HepG2 (cell line): ENCODE measurements around the gene NELFB. TPM values are rescaled to one million over a fixed set of nuclear protein-coding genes. Genes with fewer than 3 reads are reported as not detected.

ENCODE experiments used
- ARNT ChIP-seq: fragments of 450-650 bp; IDR thresholded peaks from 2 replicates; pipeline ENCODE4 v1.6.1; 2017
- BCL6 ChIP-seq: IDR thresholded peaks from 2 replicates; pipeline ENCODE4 v1.6.1; 2016; ENCODE audit warnings: missing genetic modification reagents, missing compliant biosample characterization
- CREB3 ChIP-seq: sonication (generic); formaldehyde crosslinking; IDR thresholded peaks from 2 replicates; pipeline ENCODE4 v1.5.0; 2020; ENCODE audit warnings: missing genetic modification reagents
- DNMT1 ChIP-seq: sonication (generic); formaldehyde crosslinking; IDR thresholded peaks from 2 replicates; pipeline ENCODE4 v1.5.1; 2020; ENCODE audit warnings: mild to moderate bottlenecking, missing genetic modification reagents
- GATA4 ChIP-seq: sonication (generic); IDR thresholded peaks from 2 replicates; pipeline ENCODE4 v1.6.1; 2016; ENCODE audit warnings: antibody characterized with exemption, low read depth, borderline replicate concordance
- GLI4 ChIP-seq: sonication (generic); formaldehyde crosslinking; IDR thresholded peaks from 2 replicates; pipeline ENCODE4 v1.5.1; 2020; ENCODE audit warnings: missing genetic modification reagents, mild to moderate bottlenecking, moderate library complexity, borderline replicate concordance
- KDM3A ChIP-seq: IDR thresholded peaks from 2 replicates; pipeline ENCODE4 v1.6.1; 2018; ENCODE audit warnings: low read depth, missing compliant biosample characterization
- KLF6 ChIP-seq: IDR thresholded peaks from 2 replicates; pipeline ENCODE4 v1.8.0; 2016; ENCODE audit warnings: missing biosample characterization, missing genetic modification reagents
- KLF9 ChIP-seq: IDR thresholded peaks from 2 replicates; pipeline ENCODE4 v1.6.1; 2016; ENCODE audit warnings: low read depth
- MAFK ChIP-seq, 2 experiments: IDR thresholded peaks in 1 of 2; conservative IDR thresholded peaks in 1 of 2; 2 replicates each; pipeline ENCODE4 v1.6.1; 2011; ENCODE audit warnings: improper control_type of control experiment in 2 of 2, low read length in 2 of 2
- NKX3-1 ChIP-seq: sonication (generic); formaldehyde crosslinking; IDR thresholded peaks from 2 replicates; pipeline ENCODE4 v1.5.0; 2020; ENCODE audit warnings: missing genetic modification reagents
- ONECUT2 ChIP-seq: sonication (generic); formaldehyde crosslinking; IDR thresholded peaks from 2 replicates; pipeline ENCODE4 v1.4.0; 2020; ENCODE audit warnings: missing genetic modification reagents
- PRMT3 ChIP-seq: sonication (generic); formaldehyde crosslinking; IDR thresholded peaks from 2 replicates; pipeline ENCODE4 v1.8.1; 2022; ENCODE audit warnings: low read depth, mild to moderate bottlenecking, moderate library complexity, missing genetic modification reagents, borderline replicate concordance
- TBX2 ChIP-seq: sonication (generic); formaldehyde crosslinking; IDR thresholded peaks from 2 replicates; pipeline ENCODE4 v1.5.0; 2020; ENCODE audit warnings: missing genetic modification reagents, mild to moderate bottlenecking, borderline replicate concordance
- TCF7 ChIP-seq: sonication (generic); IDR thresholded peaks from 2 replicates; pipeline ENCODE4 v1.6.1; 2016; ENCODE audit warnings: antibody characterized with exemption, low read depth
- THYN1 ChIP-seq: sonication (generic); formaldehyde crosslinking; IDR thresholded peaks from 2 replicates; pipeline ENCODE4 v1.8.1; 2023; ENCODE audit warnings: low read depth, mild to moderate bottlenecking, moderate library complexity, missing genetic modification reagents, borderline replicate concordance
- YEATS4 ChIP-seq: sonication (generic); formaldehyde crosslinking; IDR thresholded peaks from 2 replicates; pipeline ENCODE4 v1.4.0; 2020; ENCODE audit warnings: missing genetic modification reagents, borderline replicate concordance
- ZHX1 ChIP-seq: sonication (generic); formaldehyde crosslinking; IDR thresholded peaks from 2 replicates; pipeline ENCODE4 v1.8.1; 2022; ENCODE audit warnings: low read depth, mild to moderate bottlenecking, missing genetic modification reagents
- ZNF124 ChIP-seq: sonication (generic); formaldehyde crosslinking; IDR thresholded peaks from 2 replicates; pipeline ENCODE4 v1.4.0; 2020; ENCODE audit warnings: missing genetic modification reagents
- ZNF317 ChIP-seq: sonication (generic); formaldehyde crosslinking; IDR thresholded peaks from 2 replicates; pipeline ENCODE4 v1.5.0; 2020; ENCODE audit warnings: mild to moderate bottlenecking, missing genetic modification reagents
- ZNF383 ChIP-seq: sonication (generic); formaldehyde crosslinking; IDR thresholded peaks from 2 replicates; pipeline ENCODE4 v1.4.0; 2020; ENCODE audit warnings: missing genetic modification reagents, mild to moderate bottlenecking, borderline replicate concordance
- ZNF543 ChIP-seq: sonication (generic); formaldehyde crosslinking; IDR thresholded peaks from 2 replicates; pipeline ENCODE4 v1.4.0; 2020; ENCODE audit warnings: mild to moderate bottlenecking, missing genetic modification reagents
- ZNF567 ChIP-seq: sonication (generic); formaldehyde crosslinking; IDR thresholded peaks from 2 replicates; pipeline ENCODE4 v1.8.1; 2023; ENCODE audit warnings: mild to moderate bottlenecking, missing genetic modification reagents, borderline replicate concordance
- ZNF576 ChIP-seq: sonication (generic); formaldehyde crosslinking; IDR thresholded peaks from 2 replicates; pipeline ENCODE4 v1.4.0; 2020; ENCODE audit warnings: mild to moderate bottlenecking, missing genetic modification reagents
- ZNF616 ChIP-seq: sonication (generic); formaldehyde crosslinking; IDR thresholded peaks from 2 replicates; pipeline ENCODE4 v1.5.0; 2020; ENCODE audit warnings: low read depth, mild to moderate bottlenecking, missing genetic modification reagents
- ZNF652 ChIP-seq: IDR thresholded peaks from 2 replicates; pipeline ENCODE4 v1.6.1; 2016; ENCODE audit warnings: low read depth, borderline replicate concordance
- ZNF777 ChIP-seq: sonication (generic); formaldehyde crosslinking; IDR thresholded peaks from 2 replicates; pipeline ENCODE4 v1.4.0; 2020; ENCODE audit warnings: missing genetic modification reagents
- polyA plus RNA-seq, 8 experiments: library from polyadenylated mRNA; depleted of rRNA in 3 of 8; stranded (reverse) in 7 of 8; unstranded in 1 of 8; fragments of >200 nt; fragmentation: Illumina TruSeq in 4 of 8; extraction: Trizol in 4 of 8; gene quantifications; 2 replicates each; pipeline versions ENCODE4 v1.2.1 to v1.2.3, GENCODE V29; 2011 to 2016; ENCODE audit warnings: low read depth in 4 of 8, missing spikeins in 1 of 8, mixed read lengths in 1 of 8; ENCODE audit not compliant: insufficient read depth in 1 of 8
- total RNA-seq, 5 experiments: library from RNA; depleted of rRNA; stranded (reverse); fragments of >200 nt; fragmentation: Illumina TruSeq; extraction: Trizol; gene quantifications; 2 replicates each; pipeline ENCODE4 v1.2.3, GENCODE V29; 2016; ENCODE audit warnings: low read depth in 1 of 5
- TF ChIP-seq, protein P1 (sequence below): sonication (generic); formaldehyde crosslinking; IDR thresholded peaks from 2 replicates; pipeline ENCODE4 v1.4.0; 2020; ENCODE audit warnings: missing genetic modification reagents

NELFB gene
- total and polyA plus RNA-seq, 2 of the 13 experiments (the other 11 are each of a cell fraction or from before 2014, with no cell fraction given): 26.5 to 45.8 TPM

DNA sequence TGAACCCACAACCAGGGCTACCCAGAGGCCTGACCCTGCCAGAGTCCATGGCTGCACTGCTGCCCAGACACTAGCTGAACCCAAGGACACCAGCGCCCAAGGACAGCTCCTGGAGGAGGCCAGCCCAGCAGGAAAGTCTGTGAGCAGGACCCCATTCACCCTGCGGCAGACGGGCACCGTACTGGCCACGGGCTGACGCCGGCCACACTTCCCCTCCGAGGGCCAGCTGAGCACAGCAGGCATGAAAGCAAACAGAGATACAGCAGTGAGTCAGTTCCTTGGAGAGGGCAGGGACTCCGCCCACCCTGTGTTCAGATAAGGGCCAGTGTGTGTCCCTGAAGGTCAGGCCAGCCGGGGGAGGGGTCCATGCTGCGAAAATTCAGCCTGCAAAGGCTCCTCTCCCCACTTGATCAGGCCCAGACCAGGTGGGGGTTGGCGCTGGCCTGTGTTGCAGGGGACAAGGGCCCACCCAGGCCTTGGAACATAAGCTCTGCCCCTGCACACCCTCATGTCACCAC lies 36.3 kb upstream of the NELFB start (continued):
- TF ChIP-seq ZNF576 (CRISPR knock-in tag) (no peak), CREB3 (no peak), KDM3A (CRISPR knock-in tag) (peak; percentile 15; the same call in 1 of the 2 replicates), ZNF124 (CRISPR knock-in tag) (0 out of 2 replicates have a peak, but pooled peaks have one; percentile 60), ZNF777 (CRISPR knock-in tag) (no peak), TCF7 (no peak), ARNT (no peak), KLF9 (CRISPR knock-in tag) (no peak), DNMT1 (CRISPR knock-in tag) (no peak), PRMT3 (CRISPR knock-in tag) (no peak), THYN1 (CRISPR knock-in tag) (no peak), ONECUT2 (CRISPR knock-in tag) (no peak), BCL6 (CRISPR knock-in tag) (peak; percentile 66), ZNF652 (CRISPR knock-in tag) (no peak), YEATS4 (no peak), ZNF616 (CRISPR knock-in tag) (no peak), ZNF543 (CRISPR knock-in tag) (no peak), TBX2 (CRISPR knock-in tag) (peak; percentile 52; the same call in 1 of the 2 replicates), GATA4 (no peak), KLF6 (CRISPR knock-in tag) (no peak), ZNF317 (no peak), NKX3-1 (CRISPR knock-in tag) (no peak), ZNF567 (no peak), MAFK (conservative IDR thresholded peaks at IDR 0.05 in 1 of 2, IDR thresholded peaks at IDR 0.05 in 1 of 2; ENCODE audit: low read length in 2 of 2) (no peak), ZHX1 (CRISPR knock-in tag) (peak; percentile 64; the same call in 1 of the 2 replicates), ZNF383 (CRISPR knock-in tag) (no peak), GLI4 (no peak)
- TF ChIP-seq, protein P1, sequence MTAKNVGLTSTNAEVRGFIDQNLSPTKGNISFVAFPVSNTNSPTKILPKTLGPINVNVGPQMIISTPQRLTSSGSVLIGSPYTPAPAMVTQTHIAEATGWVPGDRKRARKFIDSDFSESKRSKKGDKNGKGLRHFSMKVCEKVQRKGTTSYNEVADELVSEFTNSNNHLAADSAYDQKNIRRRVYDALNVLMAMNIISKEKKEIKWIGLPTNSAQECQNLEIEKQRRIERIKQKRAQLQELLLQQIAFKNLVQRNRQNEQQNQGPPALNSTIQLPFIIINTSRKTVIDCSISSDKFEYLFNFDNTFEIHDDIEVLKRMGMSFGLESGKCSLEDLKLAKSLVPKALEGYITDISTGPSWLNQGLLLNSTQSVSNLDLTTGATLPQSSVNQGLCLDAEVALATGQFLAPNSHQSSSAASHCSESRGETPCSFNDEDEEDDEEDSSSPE (CRISPR knock-in tag): no peak
